Activated B cell treated with CpG ODN at 0.5 μM for 24 hours (primary cell): ENCODE data around the gene SORBS1. TPM values are rescaled to one million over a fixed set of nuclear protein-coding genes. Genes with fewer than 3 reads are reported as not detected.

ENCODE experiments used
- ATAC-seq: fragments of 200-7000 bp; cut with Tn5 transposase; one replicate; pipeline ENCODE4 v1.10.0; 2021; ENCODE audit warnings: low read depth, mild to moderate bottlenecking, moderate library complexity
- CTCF ChIA-PET: fragments of 350-600 bp; sonication (Branson Sonifier 250); formaldehyde crosslinking; loops from one replicate; lab custom pipeline; 2021; ENCODE audit warnings: antibody characterized with exemption; lab: Charles Lee
- POLR2A ChIA-PET: fragments of 350-600 bp; sonication (Branson Sonifier 250); formaldehyde crosslinking; loops from one replicate; lab custom pipeline; 2021; ENCODE audit warnings: antibody characterized with exemption; lab: Charles Lee
- DNase-seq: peaks from one replicate; pipeline ENCODE4 v3.0.0; 2022
- H3K27ac Mint-ChIP-seq: one replicate; pipeline ENCODE4 v1.8.0; 2020; ENCODE audit warnings: mixed read lengths
- H3K27me3 Mint-ChIP-seq: one replicate; pipeline ENCODE4 v1.8.0; 2021; ENCODE audit warnings: mixed read lengths
- H3K36me3 Mint-ChIP-seq: one replicate; pipeline ENCODE4 v1.8.0; 2021; ENCODE audit warnings: low read depth, mixed read lengths
- H3K4me1 Mint-ChIP-seq: one replicate; pipeline ENCODE4 v1.8.0; 2021; ENCODE audit warnings: mixed read lengths
- H3K4me3 Mint-ChIP-seq: one replicate; pipeline ENCODE4 v1.8.0; 2020; ENCODE audit warnings: mild to moderate bottlenecking, mixed read lengths
- H3K9me3 Mint-ChIP-seq: one replicate; pipeline ENCODE4 v1.8.0; 2020; ENCODE audit warnings: mixed read lengths
- intact Hi-C: fragments of 100-400 bp; cut with micrococcal nuclease; formaldehyde crosslinking; loops from one replicate; pipeline ENCODE4 v1.15.1; 2024
- total RNA-seq: library from RNA; stranded (reverse); gene quantifications from 2 replicates; pipeline ENCODE4 v1.2.3, GENCODE V29; 2022
- TF ChIP-seq, protein P1 (sequence below): fragments of 200-600 bp; IDR thresholded peaks from one replicate; pipeline ENCODE4 v1.8.0; 2022; ENCODE audit warnings: antibody characterized with exemption, mild to moderate bottlenecking

The SORBS1 gene
- total RNA-seq, 1 donor from 2014 or later: 0.42 TPM

DNA sequence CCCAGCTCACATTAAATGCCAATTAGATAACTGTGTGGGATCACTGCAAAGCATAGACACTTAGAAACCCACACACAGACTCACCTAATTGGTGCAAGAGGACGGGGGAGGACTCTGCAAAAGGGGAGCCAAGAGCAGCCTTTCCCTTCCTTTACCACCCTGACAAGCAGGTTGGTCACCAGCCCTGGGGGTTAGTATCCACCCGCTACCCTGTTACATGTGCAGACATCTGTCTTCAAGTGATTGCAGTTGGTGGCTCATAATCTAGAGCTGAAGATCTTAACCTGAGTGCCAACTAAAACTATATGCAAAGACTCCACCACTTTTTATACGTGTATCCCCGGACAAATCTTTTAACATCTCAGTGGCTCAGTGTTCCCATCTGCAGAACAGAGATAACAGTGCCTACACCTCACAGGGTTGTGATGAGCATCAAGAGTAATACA, 56.9 kb downstream of the SORBS1 start:
- Mint-ChIP-seq H3K4me3 (no peak overlapping the region), H3K27ac (no peak overlapping the region), H3K4me1 (no peaks in the 10 kb centered on the region), H3K27me3 (peaks cover 5% of the 10 kb centered on the region), H3K36me3 (no peaks in the 10 kb centered on the region), H3K9me3 (no peaks in the 10 kb centered on the region)
- ChIA-PET CTCF (no interaction called here), POLR2A (no interaction called here)
- intact Hi-C loops: no loop called here
- TF ChIP-seq, protein P1, sequence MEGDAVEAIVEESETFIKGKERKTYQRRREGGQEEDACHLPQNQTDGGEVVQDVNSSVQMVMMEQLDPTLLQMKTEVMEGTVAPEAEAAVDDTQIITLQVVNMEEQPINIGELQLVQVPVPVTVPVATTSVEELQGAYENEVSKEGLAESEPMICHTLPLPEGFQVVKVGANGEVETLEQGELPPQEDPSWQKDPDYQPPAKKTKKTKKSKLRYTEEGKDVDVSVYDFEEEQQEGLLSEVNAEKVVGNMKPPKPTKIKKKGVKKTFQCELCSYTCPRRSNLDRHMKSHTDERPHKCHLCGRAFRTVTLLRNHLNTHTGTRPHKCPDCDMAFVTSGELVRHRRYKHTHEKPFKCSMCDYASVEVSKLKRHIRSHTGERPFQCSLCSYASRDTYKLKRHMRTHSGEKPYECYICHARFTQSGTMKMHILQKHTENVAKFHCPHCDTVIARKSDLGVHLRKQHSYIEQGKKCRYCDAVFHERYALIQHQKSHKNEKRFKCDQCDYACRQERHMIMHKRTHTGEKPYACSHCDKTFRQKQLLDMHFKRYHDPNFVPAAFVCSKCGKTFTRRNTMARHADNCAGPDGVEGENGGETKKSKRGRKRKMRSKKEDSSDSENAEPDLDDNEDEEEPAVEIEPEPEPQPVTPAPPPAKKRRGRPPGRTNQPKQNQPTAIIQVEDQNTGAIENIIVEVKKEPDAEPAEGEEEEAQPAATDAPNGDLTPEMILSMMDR: no peak
- ATAC-seq: no peak
- no peak for DNase-seq

DNA sequence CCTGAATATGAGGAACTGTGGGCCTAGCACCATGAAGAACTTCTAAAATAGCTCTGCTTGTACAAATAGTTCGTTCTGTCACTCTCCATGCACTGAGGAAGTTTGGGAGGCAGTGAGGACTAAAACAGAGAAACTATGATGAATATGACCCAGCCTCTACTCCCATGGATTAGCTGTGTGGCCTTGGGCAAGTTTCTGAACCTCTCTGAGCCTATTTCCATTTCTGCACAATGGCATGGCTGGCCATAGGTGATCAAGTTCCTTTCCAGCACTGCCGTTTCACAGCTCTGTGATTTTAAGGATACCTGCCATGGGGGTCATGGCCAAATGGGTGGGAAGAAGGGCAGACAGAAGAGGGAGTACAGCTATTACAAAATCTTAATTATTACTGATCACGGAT, 57.6 kb downstream of the SORBS1 start:
- ATAC-seq (no peak), DNase-seq (no peak)
- CTCF ChIA-PET: no interaction called here
- Mint-ChIP-seq H3K27ac (no peak overlapping the region), H3K4me1 (no peaks in the 10 kb centered on the region), H3K27me3 (peaks cover 5% of the 10 kb centered on the region), H3K4me3 (no peak overlapping the region), H3K9me3 (no peaks in the 10 kb centered on the region), H3K36me3 (no peaks in the 10 kb centered on the region)
- POLR2A ChIA-PET: no interaction called here
- intact Hi-C loops: no loop called here
- TF ChIP-seq, protein P1: no peak

DNA sequence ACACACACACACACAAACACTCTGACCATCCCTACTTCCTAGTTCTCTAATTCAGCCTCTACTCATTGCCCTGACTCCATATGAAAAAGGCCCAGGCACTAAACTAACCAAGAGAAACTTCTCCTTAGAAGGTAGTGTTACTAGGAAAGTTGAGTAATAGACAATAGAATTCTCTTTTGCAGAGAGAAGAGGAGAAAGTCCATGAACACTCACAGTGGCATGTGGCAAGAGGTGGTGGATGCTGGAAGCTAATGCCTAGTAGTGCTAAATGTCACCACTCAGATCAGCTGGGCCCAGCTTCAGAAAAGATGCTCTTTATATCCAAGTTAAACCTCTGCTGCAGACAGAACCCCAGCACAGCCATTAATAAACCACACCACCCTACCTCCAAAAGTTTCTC, 58.2 kb downstream of the SORBS1 start:
- TF ChIP-seq, protein P1: no peak
- POLR2A ChIA-PET: no interaction called here
- Mint-ChIP-seq H3K9me3 (no peaks in the 10 kb centered on the region), H3K27me3 (peaks cover 5% of the 10 kb centered on the region), H3K36me3 (no peaks in the 10 kb centered on the region), H3K4me1 (no peaks in the 10 kb centered on the region), H3K4me3 (no peak overlapping the region), H3K27ac (no peak overlapping the region)
- intact Hi-C loops: no loop called here
- no peak for ATAC-seq
- CTCF ChIA-PET: no interaction called here
- DNase-seq: no peak

DNA sequence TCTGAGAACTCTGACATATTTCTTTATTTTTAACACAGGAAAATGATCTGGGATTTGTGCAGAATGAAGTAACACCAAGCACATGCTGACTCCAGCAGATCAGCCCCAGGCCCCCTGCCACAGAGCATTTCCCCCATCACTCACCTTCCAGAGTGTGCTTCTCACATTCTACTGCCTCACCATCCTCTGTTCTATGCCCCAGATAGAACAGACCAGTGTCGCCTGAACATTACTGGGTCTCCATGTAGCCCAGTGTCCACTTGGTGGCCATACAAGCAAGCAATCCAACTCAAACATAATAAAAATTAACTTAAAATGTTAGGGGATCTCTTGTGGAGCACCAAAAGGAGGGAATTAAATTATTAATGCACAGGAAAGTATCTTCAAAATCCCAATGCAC, 58.8 kb downstream of the SORBS1 start:
- peaks cover 8% of the 10 kb centered on the region for H3K27me3 Mint-ChIP-seq
- ChIA-PET CTCF (no interaction called here), POLR2A (no interaction called here)
- no peaks in the 10 kb centered on the region for H3K4me1 Mint-ChIP-seq
- intact Hi-C loops: no loop called here
- no peak for DNase-seq
- no peak for ATAC-seq
- TF ChIP-seq, protein P1: no peak
- H3K27ac Mint-ChIP-seq: no peak overlapping the region
- no peaks in the 10 kb centered on the region for H3K9me3 Mint-ChIP-seq
- no peak overlapping the region for H3K4me3 Mint-ChIP-seq
- H3K36me3 Mint-ChIP-seq: no peaks in the 10 kb centered on the region

DNA sequence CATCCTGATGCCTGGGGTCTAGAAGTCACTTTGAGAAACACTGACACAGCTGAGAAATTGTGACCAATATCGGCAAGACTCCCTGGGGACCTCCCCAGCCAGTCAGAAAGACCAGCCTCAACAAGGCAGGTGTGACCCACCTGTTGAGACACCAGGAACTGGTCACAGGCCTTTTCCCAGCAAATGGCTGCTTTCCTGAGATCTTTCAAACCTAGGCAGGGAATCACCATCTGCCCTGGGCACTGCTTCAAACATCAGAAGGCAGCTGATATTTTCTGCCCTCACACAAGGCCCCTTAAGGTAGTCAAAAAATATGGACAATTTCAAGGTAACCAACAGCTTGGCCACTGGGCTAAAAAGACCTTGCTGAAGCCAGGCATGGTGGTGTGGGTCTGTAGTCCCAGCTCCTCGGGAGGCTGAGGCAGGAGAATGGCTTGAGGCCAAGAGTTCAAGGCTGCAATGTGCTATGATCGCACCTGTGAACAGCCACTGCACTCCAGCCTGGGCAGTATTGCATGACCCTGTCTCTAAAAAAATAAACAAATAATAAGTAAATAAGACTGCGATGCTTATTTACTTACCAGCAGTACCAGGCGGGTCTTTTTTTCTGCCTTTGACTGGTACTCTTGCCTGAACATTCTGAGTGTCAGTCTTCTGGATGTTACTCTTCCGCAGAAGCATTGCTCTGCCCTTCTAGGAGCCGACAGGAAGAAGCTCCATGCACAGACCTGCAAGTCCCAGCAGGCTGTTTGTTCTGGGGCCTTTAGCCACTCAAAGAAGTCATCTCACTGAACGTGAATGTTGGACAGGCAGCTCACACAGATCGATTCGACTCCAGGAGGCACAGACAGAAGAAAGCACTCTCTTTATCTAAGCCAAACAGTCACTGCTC, 59.7 kb downstream of the SORBS1 start:
- Mint-ChIP-seq H3K4me3 (no peak overlapping the region), H3K9me3 (no peaks in the 10 kb centered on the region), H3K36me3 (no peaks in the 10 kb centered on the region), H3K27ac (no peak overlapping the region), H3K27me3 (peaks cover 13% of the 10 kb centered on the region), H3K4me1 (no peaks in the 10 kb centered on the region)
- no peak for ATAC-seq
- intact Hi-C loops: no loop called here
- TF ChIP-seq, protein P1: no peak
- DNase-seq: no peak
- POLR2A ChIA-PET: no interaction called here
- CTCF ChIA-PET: no interaction called here
